ENCODE results near the gene CARNS1. TPM values are rescaled to one million over a fixed set of nuclear protein-coding genes. Genes with fewer than 3 reads are reported as not detected.

Gene CARNS1
- total RNA-seq, 3 donors from 2014 or later = 0.16 to 4.2 (median 0.66) TPM

DNA sequence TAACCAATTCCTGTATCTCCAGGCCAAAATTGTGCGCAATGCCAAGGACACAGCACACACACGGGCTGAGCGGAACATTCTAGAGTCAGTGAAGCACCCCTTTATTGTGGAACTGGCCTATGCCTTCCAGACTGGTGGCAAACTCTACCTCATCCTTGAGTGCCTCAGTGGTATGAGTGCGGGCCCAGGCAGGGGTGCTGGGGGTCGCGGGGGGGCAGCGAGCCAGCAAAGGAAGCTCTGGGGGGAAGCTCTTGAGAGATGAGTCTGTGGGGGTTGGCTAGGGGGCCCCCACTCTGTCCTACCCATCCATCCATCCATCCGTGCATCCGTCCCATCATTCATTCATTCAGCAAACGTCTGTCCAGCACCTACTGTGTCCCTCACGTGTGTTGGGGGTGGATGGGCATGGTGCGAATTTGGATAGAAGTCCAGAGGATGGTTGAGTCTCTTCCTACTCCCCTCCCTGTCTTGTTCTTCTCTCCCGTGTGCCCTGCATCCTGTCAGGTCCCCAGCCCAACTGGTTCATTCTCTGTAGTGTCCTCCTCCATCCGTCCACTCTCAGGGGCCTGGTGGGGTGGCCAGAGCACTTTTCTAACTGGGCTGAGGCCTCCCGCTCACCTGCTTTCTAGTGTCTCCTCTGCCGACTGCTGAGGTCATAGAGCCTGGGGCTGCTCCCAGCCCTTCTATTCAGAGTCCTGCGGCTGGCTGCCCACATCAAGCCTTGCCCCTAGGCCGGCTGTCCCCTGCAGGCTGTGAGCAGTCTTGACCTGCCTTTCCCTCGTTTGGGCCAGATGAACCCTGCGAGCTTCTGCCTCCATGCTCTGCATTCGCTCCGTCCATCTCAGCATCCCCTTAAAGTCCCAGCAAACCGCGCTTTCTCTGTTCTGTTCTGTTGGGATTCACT, 16.1 kb downstream of the CARNS1 start:
- H3K27me3 ChIP-seq = no peaks in the 10 kb centered on the region
- no peaks in the 10 kb centered on the region for H3K36me3 ChIP-seq
- H3K4me1 ChIP-seq = peaks cover 0 to 12% of the 10 kb centered on the region in 2 donors
- DNase-seq (ENCODE audit: low spot score in 2 of 2) = no peak
- no peaks in the 10 kb centered on the region for H3K9me3 ChIP-seq
- no peak for TF ChIP-seq POLR2AphosphoS5 (IDR thresholded peaks at IDR 0.05)
- TF ChIP-seq, protein P1, sequence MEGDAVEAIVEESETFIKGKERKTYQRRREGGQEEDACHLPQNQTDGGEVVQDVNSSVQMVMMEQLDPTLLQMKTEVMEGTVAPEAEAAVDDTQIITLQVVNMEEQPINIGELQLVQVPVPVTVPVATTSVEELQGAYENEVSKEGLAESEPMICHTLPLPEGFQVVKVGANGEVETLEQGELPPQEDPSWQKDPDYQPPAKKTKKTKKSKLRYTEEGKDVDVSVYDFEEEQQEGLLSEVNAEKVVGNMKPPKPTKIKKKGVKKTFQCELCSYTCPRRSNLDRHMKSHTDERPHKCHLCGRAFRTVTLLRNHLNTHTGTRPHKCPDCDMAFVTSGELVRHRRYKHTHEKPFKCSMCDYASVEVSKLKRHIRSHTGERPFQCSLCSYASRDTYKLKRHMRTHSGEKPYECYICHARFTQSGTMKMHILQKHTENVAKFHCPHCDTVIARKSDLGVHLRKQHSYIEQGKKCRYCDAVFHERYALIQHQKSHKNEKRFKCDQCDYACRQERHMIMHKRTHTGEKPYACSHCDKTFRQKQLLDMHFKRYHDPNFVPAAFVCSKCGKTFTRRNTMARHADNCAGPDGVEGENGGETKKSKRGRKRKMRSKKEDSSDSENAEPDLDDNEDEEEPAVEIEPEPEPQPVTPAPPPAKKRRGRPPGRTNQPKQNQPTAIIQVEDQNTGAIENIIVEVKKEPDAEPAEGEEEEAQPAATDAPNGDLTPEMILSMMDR (IDR thresholded peaks at IDR 0.05) = no peak
- no peak for TF ChIP-seq POLR2A (IDR thresholded peaks at IDR 0.05)
- intact Hi-C loops (cut with DNase I; ENCODE audit: low total_unique reads) = no loop called here
- H3K4me3 ChIP-seq = no peak overlapping the region
- no peak overlapping the region for H3K27ac ChIP-seq

DNA sequence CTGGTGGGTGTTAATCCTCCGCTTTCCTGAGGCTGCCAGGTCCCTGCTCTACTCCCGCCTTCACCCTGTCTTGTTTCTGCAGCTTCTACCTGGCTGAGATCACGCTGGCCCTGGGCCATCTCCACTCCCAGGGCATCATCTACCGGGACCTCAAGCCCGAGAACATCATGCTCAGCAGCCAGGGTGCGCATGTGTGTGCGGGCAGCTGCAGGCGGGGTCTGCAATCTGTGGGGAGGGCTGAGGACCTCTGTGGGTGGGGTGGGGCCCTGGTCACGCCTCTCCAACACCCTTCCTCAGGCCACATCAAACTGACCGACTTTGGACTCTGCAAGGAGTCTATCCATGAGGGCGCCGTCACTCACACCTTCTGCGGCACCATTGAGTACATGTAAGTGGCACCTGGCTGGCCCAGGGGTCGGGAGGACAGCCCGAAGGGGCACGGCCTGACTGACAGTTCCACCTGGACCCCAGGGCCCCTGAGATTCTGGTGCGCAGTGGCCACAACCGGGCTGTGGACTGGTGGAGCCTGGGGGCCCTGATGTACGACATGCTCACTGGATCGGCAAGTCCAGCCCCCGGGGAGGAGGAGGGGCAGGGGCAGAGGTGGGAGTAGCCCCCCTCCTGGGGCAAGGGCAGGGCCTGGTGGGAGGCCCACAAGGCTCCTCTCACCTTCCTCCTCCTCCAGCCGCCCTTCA, 17.3 kb downstream of the CARNS1 start:
- no peaks in the 10 kb centered on the region for H3K27me3 ChIP-seq
- TF ChIP-seq POLR2AphosphoS5 (IDR thresholded peaks at IDR 0.05) (no peak), POLR2A (IDR thresholded peaks at IDR 0.05) (no peak)
- TF ChIP-seq, protein P1 (IDR thresholded peaks at IDR 0.05) = no peak
- H3K36me3 ChIP-seq = no peaks in the 10 kb centered on the region
- no peaks in the 10 kb centered on the region for H3K9me3 ChIP-seq
- no peak overlapping the region for H3K27ac ChIP-seq
- no peak for DNase-seq (ENCODE audit: low spot score in 2 of 2)
- no peak overlapping the region for H3K4me3 ChIP-seq
- intact Hi-C loops (cut with DNase I; ENCODE audit: low total_unique reads) = no loop called here
- peaks cover 0 to 8% of the 10 kb centered on the region in 2 donors for H3K4me1 ChIP-seq

DNA sequence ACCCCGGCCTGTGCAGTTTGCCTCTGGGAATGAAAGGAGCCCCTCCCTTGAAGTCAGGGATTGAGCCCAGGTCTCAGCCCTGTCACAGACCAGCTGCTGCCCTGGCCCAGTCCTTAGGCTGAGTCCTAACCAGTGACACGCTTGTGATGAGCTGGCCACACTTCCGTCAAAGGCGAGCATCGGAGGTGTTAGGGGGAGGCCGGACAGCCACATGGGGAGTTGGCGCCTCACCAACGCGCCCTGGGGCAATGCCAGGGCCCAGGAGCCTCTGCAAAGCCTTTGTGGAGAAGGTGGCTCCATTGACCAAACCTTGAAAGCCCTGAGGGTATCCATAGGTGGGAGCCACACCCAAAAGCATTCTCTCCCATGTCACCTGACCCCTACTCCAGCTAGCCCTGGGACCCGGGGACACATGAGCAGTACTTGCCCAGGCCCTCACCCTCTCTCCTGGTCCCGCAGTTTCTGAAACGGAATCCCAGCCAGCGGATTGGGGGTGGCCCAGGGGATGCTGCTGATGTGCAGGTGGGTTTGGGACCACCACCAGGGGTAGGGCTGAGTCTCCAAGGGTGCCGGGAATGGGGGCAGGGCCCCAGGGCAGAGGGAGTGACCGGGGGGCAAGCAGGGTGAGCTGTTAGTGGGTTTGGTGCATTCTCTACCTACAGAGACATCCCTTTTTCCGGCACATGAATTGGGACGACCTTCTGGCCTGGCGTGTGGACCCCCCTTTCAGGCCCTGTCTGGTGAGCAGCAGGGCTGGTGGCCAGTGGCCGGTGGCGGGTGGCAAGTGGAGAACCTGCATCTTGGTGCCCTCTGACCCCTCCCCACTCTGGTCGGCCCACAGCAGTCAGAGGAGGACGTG, 18.3 kb downstream of the CARNS1 start:
- TF ChIP-seq POLR2AphosphoS5 (IDR thresholded peaks at IDR 0.05) (no peak), POLR2A (IDR thresholded peaks at IDR 0.05) (no peak)
- TF ChIP-seq, protein P1 (IDR thresholded peaks at IDR 0.05) = no peak
- Histone ChIP-seq H3K4me3 (no peak overlapping the region), H3K36me3 (no peaks in the 10 kb centered on the region), H3K4me1 (peaks cover 0 to 8% of the 10 kb centered on the region in 2 donors), H3K9me3 (no peaks in the 10 kb centered on the region), H3K27me3 (no peaks in the 10 kb centered on the region), H3K27ac (no peak overlapping the region)
- intact Hi-C loops (cut with DNase I; ENCODE audit: low total_unique reads) = no loop called here
- DNase-seq (ENCODE audit: low spot score in 2 of 2) = no peak

DNA sequence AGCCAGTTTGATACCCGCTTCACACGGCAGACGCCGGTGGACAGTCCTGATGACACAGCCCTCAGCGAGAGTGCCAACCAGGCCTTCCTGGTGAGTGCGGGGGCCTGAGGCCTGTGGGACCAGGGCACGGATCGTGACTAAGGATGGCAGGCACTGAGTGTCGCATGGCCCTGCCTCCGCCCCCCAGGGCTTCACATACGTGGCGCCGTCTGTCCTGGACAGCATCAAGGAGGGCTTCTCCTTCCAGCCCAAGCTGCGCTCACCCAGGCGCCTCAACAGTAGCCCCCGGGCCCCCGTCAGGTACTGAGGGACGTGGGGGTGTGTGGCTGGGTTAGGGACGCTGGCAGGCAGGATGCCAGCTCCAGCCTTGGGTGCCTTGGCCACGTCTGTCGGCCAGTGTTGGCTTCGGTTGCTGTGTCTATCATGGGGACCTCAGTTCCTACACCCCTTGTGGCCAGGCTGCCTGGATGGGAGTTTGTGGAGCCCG, 19.0 kb downstream of the CARNS1 start:
- Histone ChIP-seq H3K36me3 (no peaks in the 10 kb centered on the region), H3K27ac (no peak overlapping the region), H3K4me3 (no peak overlapping the region), H3K27me3 (no peaks in the 10 kb centered on the region), H3K9me3 (no peaks in the 10 kb centered on the region), H3K4me1 (peaks cover 0 to 2% of the 10 kb centered on the region in 2 donors)
- TF ChIP-seq, protein P1 (IDR thresholded peaks at IDR 0.05) = no peak
- no peak for TF ChIP-seq POLR2A (IDR thresholded peaks at IDR 0.05)
- TF ChIP-seq POLR2AphosphoS5 (IDR thresholded peaks at IDR 0.05) = no peak
- no peak for DNase-seq (ENCODE audit: low spot score in 2 of 2)
- intact Hi-C loops (cut with DNase I; ENCODE audit: low total_unique reads) = no loop called here

All from breast epithelium (tissue), 4 donors.